HCT116 (cell line): ENCODE results near the gene ZNF358. TPM values are rescaled to one million over a fixed set of nuclear protein-coding genes. Genes with fewer than 3 reads are reported as not detected.

ENCODE experiments used
- ATAC-seq: fragments of 200-7000 bp; cut with Tn5 transposase; 2 replicates; pipeline ENCODE4 v1.9.1; 2020; ENCODE audit warnings: mild to moderate bottlenecking, moderate library complexity
- BruUV-seq: library from RNA; stranded (reverse); fragments of 400-500 nt; replicated peaks from 2 replicates; lab custom pipeline; 2021; lab: Mats Ljungman, UMichigan
- CTCF ChIA-PET: fragments of 300-600 bp; sonication (Branson Sonifier 250); formaldehyde crosslinking; loops from one replicate; lab custom pipeline; 2021; ENCODE audit warnings: antibody characterized with exemption; lab: Charles Lee
- POLR2A ChIA-PET: fragments of 300-600, 350-600 bp; sonication (Branson Sonifier 250); formaldehyde crosslinking; loops from one replicate; lab custom pipeline; 2021; ENCODE audit warnings: antibody characterized with exemption; lab: Charles Lee
- RAD21 ChIA-PET, 2 experiments: fragments of 300-600 bp; sonication (Branson Sonifier 250); formaldehyde crosslinking; loops; one replicate each; lab custom pipeline; 2023; ENCODE audit warnings: low total read pairs in 2 of 2; ENCODE audit not compliant: uncharacterized antibody in 2 of 2, unreplicated experiment in 2 of 2, low non-redundant PET in 1 of 2; lab: Charles Lee
- DNase-seq: peaks from one replicate; pipeline ENCODE4 v3.0.0-alpha.2; 2010; ENCODE audit warnings: low read depth, low spot score
- H2AFZ ChIP-seq: fragments of 200-600 bp; shearing (Covaris generic), sonication (generic); 2 replicates; pipeline ENCODE4 v1.6.1; 2017; ENCODE audit warnings: low read depth, mixed run types, mixed read lengths, antibody characterized with exemption, low read length; ENCODE audit not compliant: poor library complexity, severe bottlenecking
- H3K27ac ChIP-seq: 2 replicates; pipeline ENCODE4 v1.5.1; 2012; ENCODE audit warnings: low read depth, low read length
- H3K27me3 ChIP-seq: fragments of 200-600 bp; sonication (generic); 2 replicates; pipeline ENCODE4 v1.6.1; 2016; ENCODE audit warnings: mixed run types, low read length, mixed read lengths; ENCODE audit not compliant: insufficient read depth
- H3K36me3 ChIP-seq, 2 experiments: fragments of 200-500 bp in 1 of 2; fragments of 200-600 bp in 1 of 2; sonication (Bioruptor generic) in 1 of 2; sonication (generic) in 1 of 2; 2 replicates each; pipeline versions ENCODE4 v1.5.1 to v1.6.1; 2014 to 2016; ENCODE audit warnings: low read length in 2 of 2, inconsistent platforms in 1 of 2, mixed read lengths in 1 of 2, mixed run types in 1 of 2; ENCODE audit not compliant: insufficient read depth in 2 of 2, control insufficient read depth in 1 of 2
- H3K4me1 ChIP-seq, 2 experiments: fragments of 200-600 bp in 1 of 2; sonication (generic) in 1 of 2; 2 replicates each; pipeline versions ENCODE4 v1.5.1 to v1.6.1; 2012 to 2017; ENCODE audit warnings: low read length in 2 of 2, inconsistent platforms in 1 of 2, mild to moderate bottlenecking in 1 of 2, mixed read lengths in 1 of 2, mixed run types in 1 of 2, moderate library complexity in 1 of 2; ENCODE audit not compliant: insufficient read depth in 2 of 2, control insufficient read depth in 1 of 2
- H3K4me2 ChIP-seq: fragments of 200-600 bp; sonication (generic); 2 replicates; pipeline ENCODE4 v1.6.1; 2017; ENCODE audit warnings: mixed run types, low read length, mixed read lengths
- H3K4me3 ChIP-seq, 2 experiments: fragments of 200-600 bp in 1 of 2; sonication (generic) in 1 of 2; replicated peaks in 1 of 2; 2 replicates each; pipeline ENCODE4 v1.5.1; 2011 to 2016; ENCODE audit warnings: low read length in 2 of 2, control low read depth in 1 of 2, low read depth in 1 of 2, mild to moderate bottlenecking in 1 of 2, mixed read lengths in 1 of 2, mixed run types in 1 of 2
- H3K79me2 ChIP-seq: fragments of 200-600 bp; sonication (generic); 2 replicates; pipeline ENCODE4 v1.6.1; 2017; ENCODE audit warnings: mild to moderate bottlenecking, mixed run types, low read length, moderate library complexity, mixed read lengths; ENCODE audit not compliant: insufficient read depth
- H3K9ac ChIP-seq: fragments of 200-600 bp; sonication (generic); 2 replicates; pipeline ENCODE4 v1.6.1; 2016; ENCODE audit warnings: low read length, mixed read lengths
- H3K9me2 ChIP-seq: fragments of 200-600 bp; sonication (generic), shearing (Covaris generic); 2 replicates; pipeline ENCODE4 v1.6.1; 2017; ENCODE audit warnings: mixed run types, mild to moderate bottlenecking, moderate library complexity; ENCODE audit not compliant: insufficient read depth
- H3K9me3 ChIP-seq, 2 experiments: fragments of 200-500 bp in 1 of 2; fragments of 200-600 bp in 1 of 2; sonication (Bioruptor generic) in 1 of 2; sonication (generic) in 1 of 2; 2 replicates each; pipeline ENCODE4 v1.6.1; 2014 to 2017; ENCODE audit warnings: low read length in 2 of 2, mixed read lengths in 2 of 2, inconsistent platforms in 1 of 2, low read depth in 1 of 2, mild to moderate bottlenecking in 1 of 2, mixed run types in 1 of 2, moderate library complexity in 1 of 2; ENCODE audit not compliant: control insufficient read depth in 1 of 2, insufficient read depth in 1 of 2
- H4K20me1 ChIP-seq: fragments of 200-600 bp; sonication (generic), shearing (Covaris generic); 2 replicates; pipeline ENCODE4 v1.6.1; 2017; ENCODE audit warnings: mixed run types, mild to moderate bottlenecking, moderate library complexity; ENCODE audit not compliant: insufficient read depth
- ATF3 ChIP-seq: IDR thresholded peaks from 2 replicates; pipeline ENCODE4 v1.6.1; 2012
- CBX3 ChIP-seq: IDR thresholded peaks from 2 replicates; pipeline ENCODE4 v1.6.1; 2012; ENCODE audit warnings: low read depth
- CEBPB ChIP-seq: IDR thresholded peaks from 2 replicates; pipeline ENCODE4 v1.6.1; 2012; ENCODE audit warnings: low read depth
- CTCF ChIP-seq, 3 experiments: fragments of 200-600 bp in 1 of 3; sonication (generic) in 1 of 3; IDR thresholded peaks in 2 of 3; conservative IDR thresholded peaks in 1 of 3; 2 replicates each; pipeline ENCODE4 v1.5.1; 2012 to 2017; ENCODE audit warnings: low read depth in 2 of 3, low read length in 2 of 3, antibody characterized with exemption in 1 of 3, borderline replicate concordance in 1 of 3, control low read depth in 1 of 3, mild to moderate bottlenecking in 1 of 3, mixed read lengths in 1 of 3, mixed run types in 1 of 3, moderate library complexity in 1 of 3; ENCODE audit not compliant: insufficient read depth in 1 of 3
- EGR1 ChIP-seq: IDR thresholded peaks from 2 replicates; pipeline ENCODE4 v1.6.1; 2012; ENCODE audit warnings: low read depth
- ELF1 ChIP-seq: IDR thresholded peaks from 2 replicates; pipeline ENCODE4 v1.6.1; 2012; ENCODE audit warnings: low read depth, borderline replicate concordance
- EZH2 ChIP-seq: fragments of 200-600 bp; sonication (generic); IDR thresholded peaks from 2 replicates; pipeline ENCODE4 v1.6.1; 2017; ENCODE audit warnings: antibody characterized with exemption, mixed run types
- EZH2phosphoT487 ChIP-seq: fragments of 200-600 bp; IDR thresholded peaks from 2 replicates; pipeline ENCODE4 v1.6.1; 2018; ENCODE audit warnings: antibody characterized with exemption, borderline replicate concordance
- JUND ChIP-seq: IDR thresholded peaks from 2 replicates; pipeline ENCODE4 v1.6.1; 2012
- POLR2A ChIP-seq: IDR thresholded peaks from 2 replicates; pipeline ENCODE4 v1.7.0; 2011; ENCODE audit warnings: borderline replicate concordance; ENCODE audit not compliant: insufficient read depth, insufficient read length; ENCODE audit errors: extremely low read depth
- POLR2AphosphoS5 ChIP-seq: IDR thresholded peaks from 2 replicates; pipeline ENCODE4 v1.6.1; 2011; ENCODE audit warnings: mild to moderate bottlenecking, low read depth, low read length, moderate library complexity
- REST ChIP-seq: IDR thresholded peaks from 2 replicates; pipeline ENCODE4 v1.6.1; 2012; ENCODE audit warnings: low read depth
- SIN3A ChIP-seq: IDR thresholded peaks from 2 replicates; pipeline ENCODE4 v1.6.1; 2012; ENCODE audit warnings: low read depth
- TCF7L2 ChIP-seq: IDR thresholded peaks from 2 replicates; pipeline ENCODE4 v1.7.0; 2011; ENCODE audit warnings: borderline replicate concordance, inconsistent platforms; ENCODE audit not compliant: insufficient read depth, insufficient read length; ENCODE audit errors: extremely low read depth
- YY1 ChIP-seq: IDR thresholded peaks from 2 replicates; pipeline ENCODE4 v1.6.1; 2011; ENCODE audit warnings: low read length, low read depth, moderate library complexity, mild to moderate bottlenecking; ENCODE audit not compliant: insufficient replicate concordance; ENCODE audit errors: extremely low read depth
- intact Hi-C: fragments of 100-400 bp; cut with micrococcal nuclease; formaldehyde crosslinking; loops from 2 replicates; pipeline ENCODE4 v1.10.0; 2022
- total RNA-seq: library from RNA; stranded (reverse); gene quantifications from one replicate; pipeline ENCODE4 v1.2.1, GENCODE V29; 2021; ENCODE audit not compliant: unreplicated experiment

ZNF358 gene
- total RNA-seq, 1 experiment from 2014 or later, result 20.7 TPM

- TF ChIP-seq SIN3A (peak; percentile 99), POLR2A (no peak), YY1 (peak; percentile 78), TCF7L2 (peak; percentile 90), EGR1 (no peak)
- TF ChIP-seq, all 23 proteins: peak for 8
Observed at GRCh38 chr19:7522072-7522922, 6.4 kb downstream of the ZNF358 start, which contains the start of gene MCOLN1 (continued).

- DNase-seq (no peak), ATAC-seq (peak; percentile 24)
- intact Hi-C loops, result loop anchor here (1.0 kb wide), 1 partner anchor 11 kb away; no protein-coding TSS in a partner anchor
- no peaks in the 10 kb centered on the region for H3K9me3 ChIP-seq
- peaks cover 4% of the 10 kb centered on the region; the same call in 1 of the 2 replicates for H3K79me2 ChIP-seq
- H3K4me3 ChIP-seq, result peak overlapping the region; percentile 77 to 89
- ChIA-PET RAD21 (interaction anchor here in 1 of 2 experiments (0.7 kb wide), 1 partner anchor 26 kb away, joined by 4 read pairs; a partner anchor contains a TSS), CTCF (interaction anchor here (1.5 kb wide), 1 partner anchor 169 kb away, joined by 5 read pairs; no protein-coding TSS in a partner anchor), POLR2A (interaction anchor here (0.8 to 1.4 kb wide), 4 partner anchors 12 to 424 kb away, joined by 3 to 5 read pairs (median 4); partner anchors contain the start of gene PNPLA6)
- peak overlapping the region; percentile 72 for H3K9ac ChIP-seq
- H3K4me2 ChIP-seq, result peak overlapping the region; percentile 98
- H2AFZ ChIP-seq, result no peak overlapping the region
- H3K9me2 ChIP-seq, result no peaks in the 10 kb centered on the region
- H3K36me3 ChIP-seq, result no peaks in the 10 kb centered on the region
- peak overlapping the region; percentile 11; the same call in 1 of the 2 replicates for H3K27ac ChIP-seq
- no peaks in the 10 kb centered on the region for H4K20me1 ChIP-seq
- BruUV-seq, result TSS peak; percentile 38
- no peaks in the 10 kb centered on the region for H3K27me3 ChIP-seq
- peaks cover 11 to 17% of the 10 kb centered on the region in 2 experiments; a peak in 3 of 4 replicates for H3K4me1 ChIP-seq
- no peak for TF ChIP-seq POLR2A
- no peak for TF ChIP-seq EZH2phosphoT487
- TF ChIP-seq ATF3, result no peak
- TF ChIP-seq POLR2AphosphoS5, result no peak
- TF ChIP-seq JUND, result no peak
- TF ChIP-seq EZH2, result no peak
- TF ChIP-seq YY1, result no peak
- TF ChIP-seq CTCF (IDR thresholded peaks at IDR 0.05 in 2 of 3, conservative IDR thresholded peaks at IDR 0.05 in 1 of 3; ENCODE audit: borderline replicate concordance in 1 of 3, insufficient read depth in 1 of 3, low read depth in 2 of 3, low read length in 2 of 3), result no peak
- TF ChIP-seq REST, result no peak
- no peak for TF ChIP-seq CEBPB
- no peak for TF ChIP-seq CBX3
- TF ChIP-seq SIN3A, result no peak
- no peak for TF ChIP-seq ELF1
- no peak for TF ChIP-seq EGR1
Observed at GRCh38 chr19:7522923-7523667, 7.2 kb downstream of the ZNF358 start.
